ENCODE results near the gene DNAJA3.

DNAJA3 gene

GRCh38 chr16:4378999-4379690, 46.5 kb upstream of the DNAJA3 start:
- no peak for ATAC-seq
- TF ChIP-seq ZC3H10 (CRISPR knock-in tag; IDR thresholded peaks at IDR 0.05) (no peak), ZNF70 (CRISPR knock-in tag; IDR thresholded peaks at IDR 0.05) (no peak), ZNF8 (CRISPR knock-in tag; IDR thresholded peaks at IDR 0.05) (no peak), SNAI2 (CRISPR knock-in tag; IDR thresholded peaks at IDR 0.05) (no peak), OSR1 (CRISPR knock-in tag; IDR thresholded peaks at IDR 0.05) (no peak), ARNTL (CRISPR knock-in tag; IDR thresholded peaks at IDR 0.05; ENCODE audit: borderline replicate concordance, low read depth) (no peak), CSDC2 (CRISPR knock-in tag; IDR thresholded peaks at IDR 0.05) (no peak)
- TF ChIP-seq, protein P1, sequence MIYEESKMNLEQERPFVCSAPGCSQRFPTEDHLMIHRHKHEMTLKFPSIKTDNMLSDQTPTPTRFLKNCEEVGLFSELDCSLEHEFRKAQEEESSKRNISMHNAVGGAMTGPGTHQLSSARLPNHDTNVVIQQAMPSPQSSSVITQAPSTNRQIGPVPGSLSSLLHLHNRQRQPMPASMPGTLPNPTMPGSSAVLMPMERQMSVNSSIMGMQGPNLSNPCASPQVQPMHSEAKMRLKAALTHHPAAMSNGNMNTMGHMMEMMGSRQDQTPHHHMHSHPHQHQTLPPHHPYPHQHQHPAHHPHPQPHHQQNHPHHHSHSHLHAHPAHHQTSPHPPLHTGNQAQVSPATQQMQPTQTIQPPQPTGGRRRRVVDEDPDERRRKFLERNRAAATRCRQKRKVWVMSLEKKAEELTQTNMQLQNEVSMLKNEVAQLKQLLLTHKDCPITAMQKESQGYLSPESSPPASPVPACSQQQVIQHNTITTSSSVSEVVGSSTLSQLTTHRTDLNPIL (CRISPR knock-in tag; IDR thresholded peaks at IDR 0.05; ENCODE audit: low read depth), result no peak
- TF ChIP-seq, protein P2, sequence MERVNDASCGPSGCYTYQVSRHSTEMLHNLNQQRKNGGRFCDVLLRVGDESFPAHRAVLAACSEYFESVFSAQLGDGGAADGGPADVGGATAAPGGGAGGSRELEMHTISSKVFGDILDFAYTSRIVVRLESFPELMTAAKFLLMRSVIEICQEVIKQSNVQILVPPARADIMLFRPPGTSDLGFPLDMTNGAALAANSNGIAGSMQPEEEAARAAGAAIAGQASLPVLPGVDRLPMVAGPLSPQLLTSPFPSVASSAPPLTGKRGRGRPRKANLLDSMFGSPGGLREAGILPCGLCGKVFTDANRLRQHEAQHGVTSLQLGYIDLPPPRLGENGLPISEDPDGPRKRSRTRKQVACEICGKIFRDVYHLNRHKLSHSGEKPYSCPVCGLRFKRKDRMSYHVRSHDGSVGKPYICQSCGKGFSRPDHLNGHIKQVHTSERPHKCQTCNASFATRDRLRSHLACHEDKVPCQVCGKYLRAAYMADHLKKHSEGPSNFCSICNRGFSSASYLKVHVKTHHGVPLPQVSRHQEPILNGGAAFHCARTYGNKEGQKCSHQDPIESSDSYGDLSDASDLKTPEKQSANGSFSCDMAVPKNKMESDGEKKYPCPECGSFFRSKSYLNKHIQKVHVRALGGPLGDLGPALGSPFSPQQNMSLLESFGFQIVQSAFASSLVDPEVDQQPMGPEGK (CRISPR knock-in tag; IDR thresholded peaks at IDR 0.05; ENCODE audit: borderline replicate concordance), result no peak

GRCh38 chr16:4380119-4381063, 45.3 kb upstream of the DNAJA3 start:
- no peak for ATAC-seq
- TF ChIP-seq ZFP30 (CRISPR knock-in tag; IDR thresholded peaks at IDR 0.05), result no peak
- TF ChIP-seq BACH2 (CRISPR knock-in tag; IDR thresholded peaks at IDR 0.05; ENCODE audit: borderline replicate concordance), result no peak
- no peak for TF ChIP-seq SNAI2 (CRISPR knock-in tag; IDR thresholded peaks at IDR 0.05)
- TF ChIP-seq ESRRG (CRISPR knock-in tag; IDR thresholded peaks at IDR 0.05), result no peak
- TF ChIP-seq ISL1 (CRISPR knock-in tag; IDR thresholded peaks at IDR 0.05), result no peak
- no peak for TF ChIP-seq RARB (CRISPR knock-in tag; IDR thresholded peaks at IDR 0.05)
- TF ChIP-seq, protein P2 (CRISPR knock-in tag; IDR thresholded peaks at IDR 0.05; ENCODE audit: borderline replicate concordance), result no peak
- no peak for TF ChIP-seq OSR1 (CRISPR knock-in tag; IDR thresholded peaks at IDR 0.05)
- no peak for TF ChIP-seq PPARA (CRISPR knock-in tag; IDR thresholded peaks at IDR 0.05; ENCODE audit: borderline replicate concordance)

DNA sequence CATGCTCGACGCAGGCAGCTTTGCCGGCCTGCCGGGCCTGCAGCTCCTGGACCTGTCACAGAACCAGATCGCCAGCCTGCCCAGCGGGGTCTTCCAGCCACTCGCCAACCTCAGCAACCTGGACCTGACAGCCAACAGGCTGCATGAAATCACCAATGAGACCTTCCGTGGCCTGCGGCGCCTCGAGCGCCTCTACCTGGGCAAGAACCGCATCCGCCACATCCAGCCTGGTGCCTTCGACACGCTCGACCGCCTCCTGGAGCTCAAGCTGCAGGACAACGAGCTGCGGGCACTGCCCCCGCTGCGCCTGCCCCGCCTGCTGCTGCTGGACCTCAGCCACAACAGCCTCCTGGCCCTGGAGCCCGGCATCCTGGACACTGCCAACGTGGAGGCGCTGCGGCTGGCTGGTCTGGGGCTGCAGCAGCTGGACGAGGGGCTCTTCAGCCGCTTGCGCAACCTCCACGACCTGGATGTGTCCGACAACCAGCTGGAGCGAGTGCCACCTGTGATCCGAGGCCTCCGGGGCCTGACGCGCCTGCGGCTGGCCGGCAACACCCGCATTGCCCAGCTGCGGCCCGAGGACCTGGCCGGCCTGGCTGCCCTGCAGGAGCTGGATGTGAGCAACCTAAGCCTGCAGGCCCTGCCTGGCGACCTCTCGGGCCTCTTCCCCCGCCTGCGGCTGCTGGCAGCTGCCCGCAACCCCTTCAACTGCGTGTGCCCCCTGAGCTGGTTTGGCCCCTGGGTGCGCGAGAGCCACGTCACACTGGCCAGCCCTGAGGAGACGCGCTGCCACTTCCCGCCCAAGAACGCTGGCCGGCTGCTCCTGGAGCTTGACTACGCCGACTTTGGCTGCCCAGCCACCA, 44.4 kb upstream of the DNAJA3 start:
- no peak for TF ChIP-seq TCF4 (CRISPR knock-in tag; IDR thresholded peaks at IDR 0.05; ENCODE audit: borderline replicate concordance)
- TF ChIP-seq, protein P2 (CRISPR knock-in tag; IDR thresholded peaks at IDR 0.05; ENCODE audit: borderline replicate concordance), result no peak
- no peak for TF ChIP-seq ZNF8 (CRISPR knock-in tag; IDR thresholded peaks at IDR 0.05)
- TF ChIP-seq, protein P3, sequence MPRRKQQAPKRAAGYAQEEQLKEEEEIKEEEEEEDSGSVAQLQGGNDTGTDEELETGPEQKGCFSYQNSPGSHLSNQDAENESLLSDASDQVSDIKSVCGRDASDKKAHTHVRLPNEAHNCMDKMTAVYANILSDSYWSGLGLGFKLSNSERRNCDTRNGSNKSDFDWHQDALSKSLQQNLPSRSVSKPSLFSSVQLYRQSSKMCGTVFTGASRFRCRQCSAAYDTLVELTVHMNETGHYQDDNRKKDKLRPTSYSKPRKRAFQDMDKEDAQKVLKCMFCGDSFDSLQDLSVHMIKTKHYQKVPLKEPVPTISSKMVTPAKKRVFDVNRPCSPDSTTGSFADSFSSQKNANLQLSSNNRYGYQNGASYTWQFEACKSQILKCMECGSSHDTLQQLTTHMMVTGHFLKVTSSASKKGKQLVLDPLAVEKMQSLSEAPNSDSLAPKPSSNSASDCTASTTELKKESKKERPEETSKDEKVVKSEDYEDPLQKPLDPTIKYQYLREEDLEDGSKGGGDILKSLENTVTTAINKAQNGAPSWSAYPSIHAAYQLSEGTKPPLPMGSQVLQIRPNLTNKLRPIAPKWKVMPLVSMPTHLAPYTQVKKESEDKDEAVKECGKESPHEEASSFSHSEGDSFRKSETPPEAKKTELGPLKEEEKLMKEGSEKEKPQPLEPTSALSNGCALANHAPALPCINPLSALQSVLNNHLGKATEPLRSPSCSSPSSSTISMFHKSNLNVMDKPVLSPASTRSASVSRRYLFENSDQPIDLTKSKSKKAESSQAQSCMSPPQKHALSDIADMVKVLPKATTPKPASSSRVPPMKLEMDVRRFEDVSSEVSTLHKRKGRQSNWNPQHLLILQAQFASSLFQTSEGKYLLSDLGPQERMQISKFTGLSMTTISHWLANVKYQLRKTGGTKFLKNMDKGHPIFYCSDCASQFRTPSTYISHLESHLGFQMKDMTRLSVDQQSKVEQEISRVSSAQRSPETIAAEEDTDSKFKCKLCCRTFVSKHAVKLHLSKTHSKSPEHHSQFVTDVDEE (CRISPR knock-in tag; IDR thresholded peaks at IDR 0.05), result no peak
- TF ChIP-seq BACH2 (CRISPR knock-in tag; IDR thresholded peaks at IDR 0.05; ENCODE audit: borderline replicate concordance), result no peak
- no peak for TF ChIP-seq TOX (CRISPR knock-in tag; IDR thresholded peaks at IDR 0.05; ENCODE audit: borderline replicate concordance)
- no peak for TF ChIP-seq GLIS3 (CRISPR knock-in tag; IDR thresholded peaks at IDR 0.05)
- no peak for TF ChIP-seq ZNF70 (CRISPR knock-in tag; IDR thresholded peaks at IDR 0.05)
- TF ChIP-seq ISL1 (CRISPR knock-in tag; IDR thresholded peaks at IDR 0.05), result no peak
- TF ChIP-seq ARNTL (CRISPR knock-in tag; IDR thresholded peaks at IDR 0.05; ENCODE audit: borderline replicate concordance, low read depth), result no peak
- no peak for ATAC-seq
